GM23338 (cell line): ENCODE measurements around the gene INPP5A.

Experiments used
- CREB1 ChIP-seq: fragments of 250-450 bp; sonication (Bioruptor Pico); IDR thresholded peaks from 2 replicates; pipeline ENCODE4 v1.5.0; 2020; ENCODE audit warnings: low read depth, mild to moderate bottlenecking, moderate library complexity
- EZH2 ChIP-seq: fragments of 200-600 bp; sonication (generic); IDR thresholded peaks from one replicate; pipeline ENCODE4 v1.8.0; 2017; ENCODE audit warnings: antibody characterized with exemption, mild to moderate bottlenecking, low read depth; ENCODE audit not compliant: unreplicated experiment
- POLR2AphosphoS5 ChIP-seq: IDR thresholded peaks from 2 replicates; pipeline ENCODE4 v1.6.1; 2016; ENCODE audit warnings: antibody characterized with exemption, low read depth
- TF ChIP-seq, protein P1 (sequence below), 2 experiments: fragments of 200-600 bp in 1 of 2; sonication (generic) in 1 of 2; conservative IDR thresholded peaks; 2 replicates each; pipeline versions ENCODE4 v1.5.1 to v1.6.1; 2016 to 2017; ENCODE audit warnings: antibody characterized with exemption in 2 of 2, low read depth in 2 of 2, mild to moderate bottlenecking in 2 of 2, moderate library complexity in 1 of 2

DNA sequence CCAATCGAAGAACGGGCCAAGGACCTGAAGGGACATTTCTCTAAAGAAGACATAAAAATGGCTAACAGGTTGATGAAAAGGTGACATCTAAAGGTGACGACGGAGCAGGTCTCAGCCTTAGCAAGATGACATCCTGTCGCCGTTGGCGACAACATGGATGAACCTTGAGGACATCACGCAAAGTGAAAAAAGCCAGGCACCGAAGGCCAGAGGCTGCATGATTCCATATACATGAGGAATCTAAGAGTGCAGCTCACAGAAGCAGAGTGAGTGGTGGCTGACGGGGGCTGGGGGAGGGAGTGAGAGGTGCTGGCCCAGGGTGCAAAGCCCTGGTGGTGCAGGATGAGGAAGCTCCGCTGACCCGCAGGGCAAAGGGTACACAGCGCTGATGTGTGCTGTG lies 282.5 kb downstream of the INPP5A start:
- TF ChIP-seq, protein P1, sequence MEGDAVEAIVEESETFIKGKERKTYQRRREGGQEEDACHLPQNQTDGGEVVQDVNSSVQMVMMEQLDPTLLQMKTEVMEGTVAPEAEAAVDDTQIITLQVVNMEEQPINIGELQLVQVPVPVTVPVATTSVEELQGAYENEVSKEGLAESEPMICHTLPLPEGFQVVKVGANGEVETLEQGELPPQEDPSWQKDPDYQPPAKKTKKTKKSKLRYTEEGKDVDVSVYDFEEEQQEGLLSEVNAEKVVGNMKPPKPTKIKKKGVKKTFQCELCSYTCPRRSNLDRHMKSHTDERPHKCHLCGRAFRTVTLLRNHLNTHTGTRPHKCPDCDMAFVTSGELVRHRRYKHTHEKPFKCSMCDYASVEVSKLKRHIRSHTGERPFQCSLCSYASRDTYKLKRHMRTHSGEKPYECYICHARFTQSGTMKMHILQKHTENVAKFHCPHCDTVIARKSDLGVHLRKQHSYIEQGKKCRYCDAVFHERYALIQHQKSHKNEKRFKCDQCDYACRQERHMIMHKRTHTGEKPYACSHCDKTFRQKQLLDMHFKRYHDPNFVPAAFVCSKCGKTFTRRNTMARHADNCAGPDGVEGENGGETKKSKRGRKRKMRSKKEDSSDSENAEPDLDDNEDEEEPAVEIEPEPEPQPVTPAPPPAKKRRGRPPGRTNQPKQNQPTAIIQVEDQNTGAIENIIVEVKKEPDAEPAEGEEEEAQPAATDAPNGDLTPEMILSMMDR (conservative IDR thresholded peaks at IDR 0.05; ENCODE audit: low read depth in 2 of 2): no peak
- TF ChIP-seq POLR2AphosphoS5 (no peak), CREB1 (no peak), EZH2 (no peak)
